HepG2 (cell line): Measurements from ENCODE around the gene AMZ1. TPM values are rescaled to one million over a fixed set of nuclear protein-coding genes. Genes with fewer than 3 reads are reported as not detected.

Experiments
- ATAC-seq: fragments of 200-7000 bp; cut with Tn5 transposase; 3 replicates; pipeline ENCODE4 v1.9.1; 2020; ENCODE audit warnings: mild to moderate bottlenecking, moderate library complexity
- BruUV-seq: library from RNA; stranded (reverse); fragments of 400-500 nt; replicated peaks from 2 replicates; lab custom pipeline; 2021; lab: Mats Ljungman, UMichigan
- CTCF ChIA-PET: fragments of 300-600 bp; formaldehyde crosslinking; extraction: SDS; loops from one replicate; lab custom pipeline; 2021; ENCODE audit warnings: low total read pairs, inconsistent platforms, low intra/inter-chr PET ratio; lab: Yijun Ruan, JAX
- POLR2A ChIA-PET: fragments of 350-600 bp; sonication (Branson Sonifier 250); formaldehyde crosslinking; loops from one replicate; lab custom pipeline; 2020; ENCODE audit warnings: antibody characterized with exemption, inconsistent platforms; lab: Yijun Ruan, JAX
- DNase-seq: peaks from one replicate; pipeline ENCODE4 v3.0.0-alpha.2; 2015; ENCODE audit warnings: low spot score
- FAIRE-seq: peaks from 3 replicates; lab custom pipeline; 2011; peaks lifted over from hg19 to GRCh38; lab: Jason Lieb, UNC
- H2AFZ ChIP-seq: one replicate; pipeline ENCODE4 v1.6.1; 2011; ENCODE audit warnings: low read length, inconsistent platforms
- H3K27ac ChIP-seq: fragments of 300-600 bp; 3 replicates; pipeline ENCODE4 v1.8.0; 2011; ENCODE audit warnings: mixed run types, mild to moderate bottlenecking, mixed read lengths, low read length, inconsistent platforms; ENCODE audit not compliant: insufficient read depth; ENCODE audit errors: extremely low read length
- H3K27me3 ChIP-seq, 2 experiments: fragments of 200-600 bp in 1 of 2; 2 replicates in 1 of 2; 3 replicates in 1 of 2; pipeline versions ENCODE4 v1.6.0 to v1.8.0; 2011; ENCODE audit warnings: low read length in 2 of 2, mild to moderate bottlenecking in 2 of 2, moderate library complexity in 2 of 2, inconsistent platforms in 1 of 2; ENCODE audit not compliant: insufficient read depth in 2 of 2, control insufficient read depth in 1 of 2
- H3K36me3 ChIP-seq, 2 experiments: fragments of 200-600 bp in 1 of 2; replicated peaks in 1 of 2; 2 replicates in 1 of 2; 3 replicates in 1 of 2; pipeline versions ENCODE4 v1.5.1 to v1.8.0; 2011; ENCODE audit warnings: low read length in 2 of 2, inconsistent platforms in 1 of 2; ENCODE audit not compliant: insufficient read depth in 2 of 2, control insufficient read depth in 1 of 2
- H3K4me1 ChIP-seq: 2 replicates; pipeline ENCODE4 v1.5.1; 2012; ENCODE audit warnings: low read length, inconsistent platforms; ENCODE audit not compliant: insufficient read depth
- H3K4me2 ChIP-seq: 2 replicates; pipeline ENCODE4 v1.6.0; 2011; ENCODE audit warnings: low read depth, low read length, inconsistent platforms
- H3K4me3 ChIP-seq, 3 experiments: fragments of 200-600 bp in 1 of 3; sonication (generic), shearing (Covaris generic) in 1 of 3; replicated peaks in 1 of 3; 2 replicates each; pipeline ENCODE4 v1.5.1; 2011 to 2016; ENCODE audit warnings: low read length in 3 of 3, inconsistent platforms in 2 of 3, low read depth in 2 of 3, mild to moderate bottlenecking in 2 of 3, control low read depth in 1 of 3, mixed read lengths in 1 of 3; ENCODE audit not compliant: insufficient read depth in 1 of 3
- H3K79me2 ChIP-seq: one replicate; pipeline ENCODE4 v1.6.1; 2011; ENCODE audit warnings: low read length, inconsistent platforms; ENCODE audit not compliant: insufficient read depth
- H3K9ac ChIP-seq: 2 replicates; pipeline ENCODE4 v1.6.0; 2011; ENCODE audit warnings: mild to moderate bottlenecking, low read depth, low read length, inconsistent platforms; ENCODE audit not compliant: insufficient read depth
- H3K9me3 ChIP-seq: 2 replicates; pipeline ENCODE4 v1.5.1; 2012; ENCODE audit warnings: mild to moderate bottlenecking, low read length
- H4K20me1 ChIP-seq: 2 replicates; pipeline ENCODE4 v1.6.0; 2011; ENCODE audit warnings: inconsistent platforms, mild to moderate bottlenecking, low read length, moderate library complexity; ENCODE audit not compliant: insufficient read depth
- CEBPG ChIP-seq: IDR thresholded peaks from 2 replicates; pipeline ENCODE4 v1.6.1; 2016
- LCORL ChIP-seq, 2 experiments: fragments of 450-650 bp in 1 of 2; sonication (generic) in 1 of 2; formaldehyde crosslinking in 1 of 2; IDR thresholded peaks; 2 replicates each; pipeline versions ENCODE4 v1.5.0 to v1.6.1; 2017 to 2020; ENCODE audit warnings: antibody characterized with exemption in 1 of 2, missing genetic modification reagents in 1 of 2
- MAZ ChIP-seq, 2 experiments: sonication (generic) in 1 of 2; formaldehyde crosslinking in 1 of 2; IDR thresholded peaks; 2 replicates each; pipeline versions ENCODE4 v1.5.0 to v1.6.1; 2012 to 2020; ENCODE audit warnings: low read depth in 2 of 2, mild to moderate bottlenecking in 2 of 2, borderline replicate concordance in 1 of 2, improper control_type of control experiment in 1 of 2, low read length in 1 of 2, missing genetic modification reagents in 1 of 2, moderate library complexity in 1 of 2
- PITX1 ChIP-seq: sonication (generic); formaldehyde crosslinking; IDR thresholded peaks from 2 replicates; pipeline ENCODE4 v1.5.1; 2020; ENCODE audit warnings: mild to moderate bottlenecking, missing genetic modification reagents
- RBFOX2 ChIP-seq: fragments of 200-400 bp; formaldehyde crosslinking; IDR thresholded peaks from 2 replicates; pipeline ENCODE4 v1.6.1; 2017; ENCODE audit warnings: low read depth, mild to moderate bottlenecking, low read length
- ZFY ChIP-seq: sonication (generic); formaldehyde crosslinking; IDR thresholded peaks from 2 replicates; pipeline ENCODE4 v1.4.0; 2020; ENCODE audit warnings: missing genetic modification reagents
- ZNF713 ChIP-seq: sonication (generic); formaldehyde crosslinking; IDR thresholded peaks from 2 replicates; pipeline ENCODE4 v1.4.0; 2020; ENCODE audit warnings: mild to moderate bottlenecking, missing genetic modification reagents
- ZNF768 ChIP-seq: sonication (generic); formaldehyde crosslinking; IDR thresholded peaks from 2 replicates; pipeline ENCODE4 v1.4.0; 2020; ENCODE audit warnings: missing genetic modification reagents
- ZNF775 ChIP-seq: sonication (generic); formaldehyde crosslinking; IDR thresholded peaks from 2 replicates; pipeline ENCODE4 v1.4.0; 2020; ENCODE audit warnings: missing genetic modification reagents, mild to moderate bottlenecking, moderate library complexity, borderline replicate concordance
- ZNF883 ChIP-seq: sonication (generic); formaldehyde crosslinking; IDR thresholded peaks from 2 replicates; pipeline ENCODE4 v1.5.1; 2020; ENCODE audit warnings: mild to moderate bottlenecking, missing genetic modification reagents; ENCODE audit errors: not compliant biosample characterization
- WGBS: methylation state at CpG from one replicate; pipeline ENCODE4 v1.1.6; 2017; ENCODE audit warnings: low lambda C conversion rate; 5-methylcytosine and 5-hydroxymethylcytosine counted together
- in situ Hi-C: cut with HindIII; loops from 2 replicates; pipeline ENCODE4 v1.10.0; 2017; ENCODE audit warnings: low pct_unique_long_range_greater_than_20kb; ENCODE audit not compliant: extremely low pct_ligation_motif_present
- intact Hi-C: fragments of 100-400 bp; cut with micrococcal nuclease; formaldehyde crosslinking; loops from one replicate; pipeline ENCODE4 v1.10.0; 2022; ENCODE audit not compliant: unreplicated experiment
- polyA plus RNA-seq, 8 experiments: library from polyadenylated mRNA; depleted of rRNA in 3 of 8; stranded (reverse) in 7 of 8; unstranded in 1 of 8; fragments of >200 nt; fragmentation: Illumina TruSeq in 4 of 8; extraction: Trizol in 4 of 8; gene quantifications; 2 replicates each; pipeline versions ENCODE4 v1.2.1 to v1.2.3, GENCODE V29; 2011 to 2016; ENCODE audit warnings: low read depth in 4 of 8, missing spikeins in 1 of 8, mixed read lengths in 1 of 8; ENCODE audit not compliant: insufficient read depth in 1 of 8
- total RNA-seq, 5 experiments: library from RNA; depleted of rRNA; stranded (reverse); fragments of >200 nt; fragmentation: Illumina TruSeq; extraction: Trizol; gene quantifications; 2 replicates each; pipeline ENCODE4 v1.2.3, GENCODE V29; 2016; ENCODE audit warnings: low read depth in 1 of 5
- TF ChIP-seq, protein P1 (sequence below), 2 experiments: fragments of 450-650 bp in 1 of 2; sonication (generic) in 1 of 2; formaldehyde crosslinking; IDR thresholded peaks; 2 replicates each; pipeline versions ENCODE4 v1.5.0 to v1.8.0; 2020 to 2022; ENCODE audit warnings: mild to moderate bottlenecking in 1 of 2, missing genetic modification reagents in 1 of 2
- TF ChIP-seq, protein P2 (sequence below): sonication (generic); IDR thresholded peaks from 2 replicates; pipeline ENCODE4 v1.6.1; 2016; ENCODE audit warnings: low read depth, borderline replicate concordance
- TF ChIP-seq, protein P3 (sequence below): sonication (generic); formaldehyde crosslinking; IDR thresholded peaks from 2 replicates; pipeline ENCODE4 v1.8.1; 2022; ENCODE audit warnings: low read depth, mild to moderate bottlenecking, missing genetic modification reagents
- TF ChIP-seq, protein P4 (sequence below): sonication (generic); formaldehyde crosslinking; IDR thresholded peaks from 2 replicates; pipeline ENCODE4 v1.8.1; 2023; ENCODE audit warnings: mild to moderate bottlenecking, moderate library complexity, missing genetic modification reagents

AMZ1 gene
- total and polyA plus RNA-seq, 2 of the 13 experiments (the other 11 are each of a cell fraction or from before 2014, with no cell fraction given), result 0.03 TPM; not detected in 1

DNA sequence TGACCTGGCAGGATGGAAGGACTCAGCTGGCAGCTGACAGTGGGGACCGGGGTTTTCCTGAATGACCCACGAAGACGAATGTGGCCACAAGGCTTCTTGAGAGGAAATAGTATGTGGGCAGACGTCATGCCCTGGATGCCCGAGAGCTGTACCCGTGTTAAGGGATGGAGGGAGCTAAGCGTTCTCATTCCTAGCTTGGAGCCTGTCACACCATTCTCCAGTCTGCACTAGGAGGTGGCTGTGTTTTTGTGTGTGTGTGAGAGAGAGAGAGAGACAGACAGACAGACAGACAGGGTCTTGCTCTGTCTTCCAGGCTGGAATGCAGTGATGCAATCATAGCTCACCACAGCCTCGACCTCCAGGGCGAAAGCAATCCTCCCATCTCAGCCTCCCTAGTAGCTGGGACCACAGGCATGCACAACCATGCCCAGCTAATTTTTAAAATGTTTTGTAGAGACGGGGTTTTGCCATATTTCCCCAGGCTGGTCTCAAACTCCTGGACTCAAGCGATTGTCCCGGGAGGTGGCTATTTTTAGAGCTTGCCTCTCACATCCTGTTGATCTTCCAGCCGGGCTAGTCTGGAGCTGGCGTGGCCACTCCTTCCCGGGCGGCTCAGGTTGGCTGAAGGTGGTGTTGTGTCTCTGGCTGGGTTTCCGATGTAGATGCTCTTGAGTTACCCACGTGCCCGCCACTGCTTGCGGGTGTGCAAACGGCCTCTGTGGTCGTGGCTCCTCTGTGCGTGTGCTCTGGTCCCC lies 2.1 kb downstream of the AMZ1 start (continued):
- TF ChIP-seq ZNF775 (no peak), ZFY (CRISPR knock-in tag) (no peak), ZNF713 (CRISPR knock-in tag) (no peak)

DNA sequence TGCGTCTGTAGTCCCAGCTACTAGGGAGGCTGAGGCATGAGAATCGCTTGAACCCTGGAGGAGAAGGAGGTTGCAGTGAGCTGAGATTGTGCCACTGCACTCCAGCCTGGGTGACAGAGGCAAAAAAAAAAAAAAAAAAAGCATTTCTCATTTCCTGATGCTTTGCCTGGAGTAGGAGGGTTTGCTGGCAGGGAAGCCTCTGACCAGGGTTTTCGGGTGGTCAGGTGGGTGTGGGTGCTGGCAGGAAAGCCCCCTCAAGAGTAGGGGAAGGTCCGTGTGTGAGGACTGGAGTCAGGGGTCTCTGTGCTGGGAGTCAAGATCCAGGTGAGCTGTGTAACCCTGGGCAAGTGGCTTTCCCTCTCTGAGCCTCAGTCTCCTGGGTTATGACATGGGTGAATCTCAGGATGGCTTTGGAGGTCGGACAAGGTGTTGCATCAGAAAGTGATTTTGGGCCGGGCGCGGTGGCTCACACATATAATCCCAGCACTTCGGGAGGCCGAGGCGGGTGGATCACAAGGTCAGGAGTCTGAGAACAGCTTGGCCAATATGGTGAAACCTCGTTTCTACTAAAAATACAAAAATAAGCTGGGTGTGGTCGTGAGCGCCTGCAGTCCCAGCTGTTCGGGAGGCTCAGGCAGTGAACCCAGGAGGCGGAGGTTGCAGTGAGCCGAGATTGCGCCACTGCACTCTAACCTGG lies 3.2 kb downstream of the AMZ1 start:
- in situ Hi-C loops, result no loop called here
- H3K4me3 ChIP-seq, result peak overlapping the region in 1 of 3 experiments; percentile 25; a peak in 1 of 6 replicates
- intact Hi-C loops, result no loop called here
- H3K36me3 ChIP-seq, result no peaks in the 10 kb centered on the region
- H3K27ac ChIP-seq, result no peak overlapping the region
- no peak overlapping the region for H3K9ac ChIP-seq
- no TSS peak for BruUV-seq
- H3K4me1 ChIP-seq, result peaks cover 43% of the 10 kb centered on the region
- ATAC-seq (no peak), DNase-seq (no peak), FAIRE-seq (no peak)
- H3K4me2 ChIP-seq, result peak overlapping the region; percentile 57
- H3K9me3 ChIP-seq, result no peaks in the 10 kb centered on the region
- ChIA-PET POLR2A (interaction anchor here (0.6 to 1.8 kb wide), 4 partner anchors 9 to 135 kb away, joined by 3 to 4 read pairs (median 3); partner anchors contain the start of gene BRAT1), CTCF (no interaction called here)
- no peak overlapping the region for H2AFZ ChIP-seq
- 15% methylated on average over 17 of the region's 18 CpGs for WGBS
- peaks cover 19 to 63% of the 10 kb centered on the region in 2 experiments for H3K27me3 ChIP-seq
- H4K20me1 ChIP-seq, result no peaks in the 10 kb centered on the region
- no peaks in the 10 kb centered on the region for H3K79me2 ChIP-seq
- no peak for TF ChIP-seq LCORL (IDR thresholded peaks at IDR 0.05)
- TF ChIP-seq LCORL (CRISPR knock-in tag; IDR thresholded peaks at IDR 0.05), result 0 out of 2 replicates have a peak, but pooled peaks have one; percentile 37
- TF ChIP-seq, protein P1, sequence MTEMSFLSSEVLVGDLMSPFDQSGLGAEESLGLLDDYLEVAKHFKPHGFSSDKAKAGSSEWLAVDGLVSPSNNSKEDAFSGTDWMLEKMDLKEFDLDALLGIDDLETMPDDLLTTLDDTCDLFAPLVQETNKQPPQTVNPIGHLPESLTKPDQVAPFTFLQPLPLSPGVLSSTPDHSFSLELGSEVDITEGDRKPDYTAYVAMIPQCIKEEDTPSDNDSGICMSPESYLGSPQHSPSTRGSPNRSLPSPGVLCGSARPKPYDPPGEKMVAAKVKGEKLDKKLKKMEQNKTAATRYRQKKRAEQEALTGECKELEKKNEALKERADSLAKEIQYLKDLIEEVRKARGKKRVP (CRISPR knock-in tag; IDR thresholded peaks at IDR 0.05), result peak in 1 of 2 experiments; percentile 93; a peak in 2 of 4 replicates
- peak; percentile 95 for TF ChIP-seq ZNF768 (CRISPR knock-in tag)
- TF ChIP-seq, protein P2, sequence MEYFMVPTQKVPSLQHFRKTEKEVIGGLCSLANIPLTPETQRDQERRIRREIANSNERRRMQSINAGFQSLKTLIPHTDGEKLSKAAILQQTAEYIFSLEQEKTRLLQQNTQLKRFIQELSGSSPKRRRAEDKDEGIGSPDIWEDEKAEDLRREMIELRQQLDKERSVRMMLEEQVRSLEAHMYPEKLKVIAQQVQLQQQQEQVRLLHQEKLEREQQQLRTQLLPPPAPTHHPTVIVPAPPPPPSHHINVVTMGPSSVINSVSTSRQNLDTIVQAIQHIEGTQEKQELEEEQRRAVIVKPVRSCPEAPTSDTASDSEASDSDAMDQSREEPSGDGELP, result peak; percentile 59; the same call in 1 of the 2 replicates
- no peak for TF ChIP-seq MAZ (IDR thresholded peaks at IDR 0.05; ENCODE audit: borderline replicate concordance, low read depth, low read length)
- peak; percentile 15; the same call in 1 of the 2 replicates for TF ChIP-seq MAZ (CRISPR knock-in tag; IDR thresholded peaks at IDR 0.05; ENCODE audit: low read depth)
- TF ChIP-seq, protein P3, sequence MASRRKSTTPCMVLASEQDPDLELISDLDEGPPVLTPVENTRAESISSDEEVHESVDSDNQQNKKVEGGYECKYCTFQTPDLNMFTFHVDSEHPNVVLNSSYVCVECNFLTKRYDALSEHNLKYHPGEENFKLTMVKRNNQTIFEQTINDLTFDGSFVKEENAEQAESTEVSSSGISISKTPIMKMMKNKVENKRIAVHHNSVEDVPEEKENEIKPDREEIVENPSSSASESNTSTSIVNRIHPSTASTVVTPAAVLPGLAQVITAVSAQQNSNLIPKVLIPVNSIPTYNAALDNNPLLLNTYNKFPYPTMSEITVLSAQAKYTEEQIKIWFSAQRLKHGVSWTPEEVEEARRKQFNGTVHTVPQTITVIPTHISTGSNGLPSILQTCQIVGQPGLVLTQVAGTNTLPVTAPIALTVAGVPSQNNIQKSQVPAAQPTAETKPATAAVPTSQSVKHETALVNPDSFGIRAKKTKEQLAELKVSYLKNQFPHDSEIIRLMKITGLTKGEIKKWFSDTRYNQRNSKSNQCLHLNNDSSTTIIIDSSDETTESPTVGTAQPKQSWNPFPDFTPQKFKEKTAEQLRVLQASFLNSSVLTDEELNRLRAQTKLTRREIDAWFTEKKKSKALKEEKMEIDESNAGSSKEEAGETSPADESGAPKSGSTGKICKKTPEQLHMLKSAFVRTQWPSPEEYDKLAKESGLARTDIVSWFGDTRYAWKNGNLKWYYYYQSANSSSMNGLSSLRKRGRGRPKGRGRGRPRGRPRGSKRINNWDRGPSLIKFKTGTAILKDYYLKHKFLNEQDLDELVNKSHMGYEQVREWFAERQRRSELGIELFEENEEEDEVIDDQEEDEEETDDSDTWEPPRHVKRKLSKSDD (CRISPR knock-in tag), result no peak
- TF ChIP-seq, protein P4, sequence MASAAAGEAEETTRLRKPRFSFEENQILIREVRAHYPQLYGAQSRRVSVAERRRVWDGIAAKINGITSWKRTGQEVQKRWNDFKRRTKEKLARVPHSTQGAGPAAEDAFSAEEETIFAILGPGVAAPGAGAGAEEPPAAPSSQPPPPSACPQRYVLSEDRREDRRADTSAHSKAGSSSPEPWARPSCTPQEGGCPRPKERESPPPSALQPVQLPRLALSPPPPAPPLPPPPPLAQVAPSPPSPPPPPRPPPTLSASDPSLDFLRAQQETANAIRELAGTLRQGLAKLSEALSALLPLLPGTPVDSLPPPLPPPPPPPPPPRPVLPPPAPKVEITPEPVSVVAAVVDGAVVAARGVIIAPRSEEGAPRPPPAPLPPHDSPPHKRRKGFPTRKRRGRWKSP (CRISPR knock-in tag), result no peak
- TF ChIP-seq PITX1 (CRISPR knock-in tag), result no peak
- TF ChIP-seq RBFOX2, result no peak
- peak; percentile 30; the same call in 1 of the 2 replicates for TF ChIP-seq CEBPG (CRISPR knock-in tag)
- no peak for TF ChIP-seq ZNF883
